ENCODE data around the gene ZBTB26. TPM values are rescaled to one million over a fixed set of nuclear protein-coding genes. Genes with fewer than 3 reads are reported as not detected.

The ZBTB26 gene
- total and polyA plus RNA-seq, 12 donors: 2.0 to 5.5 (median 3.7) TPM

- WGBS, 2 donors: 85 to 97% methylated on average over 1 of the region's 1 CpG
- Histone ChIP-seq H3K27me3 (no peaks in the 10 kb centered on the region), H3K4me1 (peaks cover 0 to 13% (median 2%) of the 10 kb centered on the region in 9 donors), H3K27ac (no peak overlapping the region), H3K9me3 (peaks cover 0 to 11% (median 0%) of the 10 kb centered on the region in 11 donors), H3K36me3 (peaks cover 0 to 55% (median 9%) of the 10 kb centered on the region in 9 donors), H3K4me3 (no peak overlapping the region)
- no peak for TF ChIP-seq CTCF (IDR thresholded peaks at IDR 0.05)
- intact Hi-C loops (cut with DNase I): no loop called here
- ATAC-seq (no peak), DNase-seq (no peak)
Observed at GRCh38 chr9:122961139-122961538, 29.8 kb upstream of the ZBTB26 start.

- Histone ChIP-seq H3K36me3 (peaks cover 0 to 26% (median 9%) of the 10 kb centered on the region in 9 donors), H3K9me3 (peaks cover 0 to 9% (median 0%) of the 10 kb centered on the region in 11 donors), H3K27ac (no peak overlapping the region), H3K4me3 (no peak overlapping the region), H3K27me3 (no peaks in the 10 kb centered on the region), H3K4me1 (peaks cover 2 to 44% (median 18%) of the 10 kb centered on the region in 9 donors)
- intact Hi-C loops (cut with DNase I): no loop called here
- TF ChIP-seq CTCF (IDR thresholded peaks at IDR 0.05): no peak
- DNase-seq (no peak), ATAC-seq (no peak)
Observed at GRCh38 chr9:122955961-122956360, 24.6 kb upstream of the ZBTB26 start.

- ATAC-seq: peak in 2 of 8 donors; percentile 22 to 51
- intact Hi-C loops (cut with DNase I): no loop called here
- no peak for TF ChIP-seq CTCF (IDR thresholded peaks at IDR 0.05)
Observed at GRCh38 chr9:122954253-122954691, 23.0 kb upstream of the ZBTB26 start.

GRCh38 chr9:122951056-122951455 is 19.7 kb upstream of the ZBTB26 start:
- H3K4me1 ChIP-seq: peaks cover 0 to 74% (median 32%) of the 10 kb centered on the region in 9 donors
- ATAC-seq: no peak

More at GRCh38 chr9:122954253-122954691, 23.0 kb upstream of the ZBTB26 start:
- DNase-seq: no peak
- H3K27ac ChIP-seq: peak overlapping the region in 2 of 10 donors; percentile 17
- peaks cover 0 to 10% (median 0%) of the 10 kb centered on the region in 9 donors for H3K36me3 ChIP-seq
- peaks cover 2 to 60% (median 24%) of the 10 kb centered on the region in 9 donors for H3K4me1 ChIP-seq
- no peaks in the 10 kb centered on the region for H3K9me3 ChIP-seq
- no peak overlapping the region for H3K4me3 ChIP-seq
- no peaks in the 10 kb centered on the region for H3K27me3 ChIP-seq

More at GRCh38 chr9:122951056-122951455, 19.7 kb upstream of the ZBTB26 start:
- H3K4me3 ChIP-seq: no peak overlapping the region
- no peak overlapping the region for H3K27ac ChIP-seq
- TF ChIP-seq CTCF (IDR thresholded peaks at IDR 0.05): no peak
- intact Hi-C loops (cut with DNase I): no loop called here
- H3K27me3 ChIP-seq: no peaks in the 10 kb centered on the region
- no peaks in the 10 kb centered on the region for H3K9me3 ChIP-seq
- 95 to 99% methylated on average over 1 of the region's 1 CpG for WGBS, 2 donors
- H3K36me3 ChIP-seq: no peaks in the 10 kb centered on the region
- no peak for DNase-seq

All from heart right ventricle (tissue), 16 donors.